Endothelial cell of umbilical vein (primary cell): ENCODE measurements around the gene TNRC6B.

Experiments
- EZH2 ChIP-seq: IDR thresholded peaks from 2 replicates; pipeline ENCODE4 v1.6.1; 2012; ENCODE audit warnings: borderline replicate concordance, low read depth, mild to moderate bottlenecking, moderate library complexity, low read length, inconsistent platforms; ENCODE audit not compliant: severe bottlenecking
- FOS ChIP-seq: IDR thresholded peaks from 2 replicates; pipeline ENCODE4 v1.6.1; 2011; ENCODE audit warnings: mild to moderate bottlenecking, low read length, moderate library complexity, borderline replicate concordance; ENCODE audit not compliant: insufficient read depth
- GATA2 ChIP-seq: IDR thresholded peaks from 2 replicates; pipeline ENCODE4 v1.7.0; 2011; ENCODE audit warnings: low read depth, mild to moderate bottlenecking, moderate library complexity, mixed read lengths, low read length; ENCODE audit not compliant: insufficient read length, insufficient read depth
- JUN ChIP-seq: IDR thresholded peaks from 2 replicates; pipeline ENCODE4 v1.6.1; 2011; ENCODE audit warnings: borderline replicate concordance, low read depth; ENCODE audit not compliant: insufficient read length, insufficient read depth
- MYC ChIP-seq: IDR thresholded peaks from one replicate; pipeline ENCODE4 v1.6.1; 2011; ENCODE audit warnings: mild to moderate bottlenecking, low read depth, low read length
- POLR2A ChIP-seq: IDR thresholded peaks from 2 replicates; pipeline ENCODE4 v1.6.1; 2012; ENCODE audit warnings: low read depth, mild to moderate bottlenecking, control low read depth, low read length
- POLR2AphosphoS5 ChIP-seq: IDR thresholded peaks from 2 replicates; pipeline ENCODE4 v1.6.1; 2012; ENCODE audit warnings: low read depth, mild to moderate bottlenecking, control low read depth, low read length, moderate library complexity; ENCODE audit not compliant: insufficient read depth
- TF ChIP-seq, protein P1 (sequence below), 2 donors: IDR thresholded peaks; 1 replicate in 1 of 2; 2 replicates in 1 of 2; pipeline ENCODE4 v1.5.1; 2011; ENCODE audit warnings: low read length in 2 of 2, mild to moderate bottlenecking in 2 of 2, moderate library complexity in 2 of 2, control low read depth in 1 of 2, inconsistent platforms in 1 of 2, low read depth in 1 of 2; ENCODE audit not compliant: insufficient read depth in 1 of 2; ENCODE audit errors: extremely low read depth in 1 of 2
- TF ChIP-seq, protein P2 (sequence below): IDR thresholded peaks from 2 replicates; pipeline ENCODE4 v1.6.1; 2011; ENCODE audit not compliant: insufficient read depth, insufficient read length

DNA sequence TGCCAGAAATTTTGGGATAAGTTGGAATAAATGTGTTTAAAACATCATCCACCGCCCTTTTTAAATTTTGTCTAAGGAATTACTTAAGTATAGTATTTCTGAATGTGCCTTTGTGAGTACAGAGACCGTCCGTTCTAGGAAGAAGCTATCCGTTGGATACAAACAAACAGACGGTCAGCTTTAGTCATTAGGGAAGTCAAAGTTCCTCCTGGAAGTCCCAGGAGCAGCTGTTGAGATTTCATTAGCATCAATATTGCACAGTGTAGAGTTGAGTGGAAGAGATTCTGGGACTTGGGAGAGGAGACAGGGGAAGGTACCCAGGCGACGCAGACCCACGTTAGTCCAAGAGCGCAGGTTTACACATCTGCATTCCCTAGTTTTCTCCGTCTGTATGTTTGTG is 152.9 kb downstream of the TNRC6B start:
- TF ChIP-seq POLR2AphosphoS5 (no peak), GATA2 (no peak), EZH2 (no peak), POLR2A (no peak), FOS (no peak), MYC (no peak), JUN (no peak)
- TF ChIP-seq, protein P1, sequence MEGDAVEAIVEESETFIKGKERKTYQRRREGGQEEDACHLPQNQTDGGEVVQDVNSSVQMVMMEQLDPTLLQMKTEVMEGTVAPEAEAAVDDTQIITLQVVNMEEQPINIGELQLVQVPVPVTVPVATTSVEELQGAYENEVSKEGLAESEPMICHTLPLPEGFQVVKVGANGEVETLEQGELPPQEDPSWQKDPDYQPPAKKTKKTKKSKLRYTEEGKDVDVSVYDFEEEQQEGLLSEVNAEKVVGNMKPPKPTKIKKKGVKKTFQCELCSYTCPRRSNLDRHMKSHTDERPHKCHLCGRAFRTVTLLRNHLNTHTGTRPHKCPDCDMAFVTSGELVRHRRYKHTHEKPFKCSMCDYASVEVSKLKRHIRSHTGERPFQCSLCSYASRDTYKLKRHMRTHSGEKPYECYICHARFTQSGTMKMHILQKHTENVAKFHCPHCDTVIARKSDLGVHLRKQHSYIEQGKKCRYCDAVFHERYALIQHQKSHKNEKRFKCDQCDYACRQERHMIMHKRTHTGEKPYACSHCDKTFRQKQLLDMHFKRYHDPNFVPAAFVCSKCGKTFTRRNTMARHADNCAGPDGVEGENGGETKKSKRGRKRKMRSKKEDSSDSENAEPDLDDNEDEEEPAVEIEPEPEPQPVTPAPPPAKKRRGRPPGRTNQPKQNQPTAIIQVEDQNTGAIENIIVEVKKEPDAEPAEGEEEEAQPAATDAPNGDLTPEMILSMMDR (IDR thresholded peaks at IDR 0.05; ENCODE audit: extremely low read depth in 1 of 2, insufficient read depth in 1 of 2, low read depth in 1 of 2, low read length in 2 of 2) = no peak
- TF ChIP-seq, protein P2, sequence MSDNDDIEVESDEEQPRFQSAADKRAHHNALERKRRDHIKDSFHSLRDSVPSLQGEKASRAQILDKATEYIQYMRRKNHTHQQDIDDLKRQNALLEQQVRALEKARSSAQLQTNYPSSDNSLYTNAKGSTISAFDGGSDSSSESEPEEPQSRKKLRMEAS = no peak
